ENCODE results near the gene IL31RA.

- TF ChIP-seq CTCF (IDR thresholded peaks at IDR 0.05), result no peak
- no peak for TF ChIP-seq POLR2AphosphoS5 (IDR thresholded peaks at IDR 0.05)
- TF ChIP-seq POLR2A (IDR thresholded peaks at IDR 0.05), result no peak
These were observed 68.5 kb downstream of the IL31RA start for GRCh38 chr5:55919625-55920024.

Data from breast epithelium (tissue), 3 donors.